RCC 7860 (cell line): ENCODE results near the gene FBXL7.
A peak's percentile ranks its signal among the peaks of the same experiment; 100 is the strongest.
"Not testable (repeated sequence)": the region's sequence is repeated elsewhere in the genome, so short reads cannot be mapped to it uniquely, and the experiment has no call there.

Experiments used
- DNase-seq: peaks from one replicate; pipeline ENCODE4 v3.0.0-alpha.2; 2015; ENCODE audit warnings: low spot score
- FAIRE-seq: peaks from 2 replicates; lab custom pipeline; 2012; peaks lifted over from hg19 to GRCh38; lab: Jason Lieb, UNC

Gene FBXL7

GRCh38 chr5:15850939-15851341 is 351.0 kb downstream of the FBXL7 start:
- FAIRE-seq (no peak), DNase-seq (no peak)

GRCh38 chr5:15852217-15852616 is 352.2 kb downstream of the FBXL7 start:
- FAIRE-seq (no peak), DNase-seq (no peak)

- no peak for DNase-seq
- FAIRE-seq, result no peak
Observed at GRCh38 chr5:15852949-15853348, 353.0 kb downstream of the FBXL7 start.

- no peak for FAIRE-seq
- no peak for DNase-seq
Observed at GRCh38 chr5:15858326-15858725, 358.3 kb downstream of the FBXL7 start.

GRCh38 chr5:15864536-15865215 is 364.7 kb downstream of the FBXL7 start:
- no peak for DNase-seq
- no peak for FAIRE-seq

- not testable (repeated sequence) for FAIRE-seq, DNase-seq
Observed at GRCh38 chr5:15872259-15872658, 372.3 kb downstream of the FBXL7 start.

GRCh38 chr5:15877914-15878313 is 377.9 kb downstream of the FBXL7 start:
- DNase-seq (no peak), FAIRE-seq (no peak)

GRCh38 chr5:15880201-15880600 is 380.2 kb downstream of the FBXL7 start:
- DNase-seq (no peak), FAIRE-seq (no peak)

- DNase-seq, result no peak
- no peak for FAIRE-seq
Observed at GRCh38 chr5:15885156-15885555, 385.2 kb downstream of the FBXL7 start.

GRCh38 chr5:15886156-15886555 is 386.2 kb downstream of the FBXL7 start:
- no peak for FAIRE-seq
- no peak for DNase-seq

- DNase-seq (no peak), FAIRE-seq (no peak)
Observed at GRCh38 chr5:15887093-15887492, 387.1 kb downstream of the FBXL7 start.

- peak; percentile 94 for FAIRE-seq
- DNase-seq, result peak; percentile 64
Observed at GRCh38 chr5:15889001-15889400, 389.0 kb downstream of the FBXL7 start.

GRCh38 chr5:15893866-15894265 is 393.9 kb downstream of the FBXL7 start:
- no peak for DNase-seq
- FAIRE-seq, result no peak

GRCh38 chr5:15897656-15898055 is 397.7 kb downstream of the FBXL7 start:
- DNase-seq, result no peak
- no peak for FAIRE-seq

- no peak for DNase-seq
- no peak for FAIRE-seq
Observed at GRCh38 chr5:15898641-15899040, 398.7 kb downstream of the FBXL7 start.

GRCh38 chr5:15899481-15899880 is 399.5 kb downstream of the FBXL7 start:
- FAIRE-seq, result no peak
- DNase-seq, result no peak

GRCh38 chr5:15901151-15901550 is 401.2 kb downstream of the FBXL7 start:
- DNase-seq (no peak), FAIRE-seq (no peak)

- FAIRE-seq (no peak), DNase-seq (no peak)
Observed at GRCh38 chr5:15902066-15902465, 402.1 kb downstream of the FBXL7 start.

GRCh38 chr5:15904899-15905830 is 405.2 kb downstream of the FBXL7 start:
- no peak for DNase-seq
- no peak for FAIRE-seq

- FAIRE-seq, result no peak
- DNase-seq, result no peak
Observed at GRCh38 chr5:15914638-15915037, 414.7 kb downstream of the FBXL7 start.

GRCh38 chr5:15926586-15926985 is 426.6 kb downstream of the FBXL7 start:
- no peak for FAIRE-seq
- no peak for DNase-seq
